Duodenal mucosa (tissue), 2 donors: ENCODE data around the gene NGEF.
"Not testable (repeated sequence)": the region's sequence is repeated elsewhere in the genome, so short reads cannot be mapped to it uniquely, and the experiment has no call there.

Experiments
- H3K27ac ChIP-seq: one replicate; pipeline ENCODE4 v1.7.0; 2013; ENCODE audit warnings: low read depth, low read length
- H3K27me3 ChIP-seq, 2 donors: one replicate each; pipeline ENCODE4 v1.7.0; 2013; ENCODE audit warnings: low read length in 2 of 2, control low read depth in 1 of 2; ENCODE audit not compliant: insufficient read depth in 2 of 2, control insufficient read depth in 1 of 2
- H3K36me3 ChIP-seq, 2 donors: one replicate each; pipeline ENCODE4 v1.7.0; 2013; ENCODE audit warnings: low read length in 2 of 2, control low read depth in 1 of 2; ENCODE audit not compliant: insufficient read depth in 2 of 2, control insufficient read depth in 1 of 2
- H3K4me1 ChIP-seq, 2 donors: one replicate each; pipeline ENCODE4 v1.7.0; 2013; ENCODE audit warnings: low read length in 2 of 2, control low read depth in 1 of 2; ENCODE audit not compliant: insufficient read depth in 2 of 2, control insufficient read depth in 1 of 2
- H3K4me3 ChIP-seq, 2 donors: one replicate each; pipeline ENCODE4 v1.7.0; 2013; ENCODE audit warnings: low read length in 2 of 2, low read depth in 1 of 2
- H3K9ac ChIP-seq, 2 donors: one replicate each; pipeline ENCODE4 v1.7.0; 2013; ENCODE audit warnings: low read length in 2 of 2, low read depth in 1 of 2
- H3K9me3 ChIP-seq, 2 donors: one replicate each; pipeline ENCODE4 v1.7.0; 2013; ENCODE audit warnings: low read length in 2 of 2, control low read depth in 1 of 2; ENCODE audit not compliant: control insufficient read depth in 1 of 2

NGEF gene

DNA sequence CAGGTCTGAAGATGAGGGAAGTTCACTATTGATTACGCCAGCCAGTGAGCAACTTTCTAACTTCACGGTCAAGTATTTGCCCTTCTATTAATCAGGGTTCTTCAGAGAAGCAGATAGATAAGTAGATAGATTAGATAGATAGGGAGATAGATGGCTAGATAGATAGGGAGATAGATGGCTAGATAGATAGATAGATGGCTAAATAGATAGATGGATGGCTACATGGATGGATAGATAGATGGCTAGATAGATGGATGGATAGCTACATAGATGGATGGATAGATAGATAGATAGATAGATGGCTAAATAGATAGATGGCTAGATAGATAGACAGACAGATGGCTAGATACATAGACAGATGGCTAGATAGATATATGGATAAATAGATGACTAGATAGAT is 42.3 kb upstream of the NGEF start:
- Histone ChIP-seq H3K27ac (no peak overlapping the region), H3K36me3 (no peaks in the 10 kb centered on the region), H3K27me3 (no peaks in the 10 kb centered on the region), H3K9ac (no peak overlapping the region), H3K9me3 (no peaks in the 10 kb centered on the region), H3K4me1 (peaks cover 8 to 9% of the 10 kb centered on the region in 2 donors), H3K4me3 (no peak overlapping the region)

GRCh38 chr2:233053928-233054784 is 41.1 kb upstream of the NGEF start:
- no peaks in the 10 kb centered on the region for H3K36me3 ChIP-seq
- no peaks in the 10 kb centered on the region for H3K27me3 ChIP-seq
- H3K4me1 ChIP-seq = peaks cover 0 to 5% of the 10 kb centered on the region in 2 donors
- H3K9ac ChIP-seq = no peak overlapping the region
- H3K27ac ChIP-seq = no peak overlapping the region
- no peaks in the 10 kb centered on the region for H3K9me3 ChIP-seq
- no peak overlapping the region for H3K4me3 ChIP-seq

DNA sequence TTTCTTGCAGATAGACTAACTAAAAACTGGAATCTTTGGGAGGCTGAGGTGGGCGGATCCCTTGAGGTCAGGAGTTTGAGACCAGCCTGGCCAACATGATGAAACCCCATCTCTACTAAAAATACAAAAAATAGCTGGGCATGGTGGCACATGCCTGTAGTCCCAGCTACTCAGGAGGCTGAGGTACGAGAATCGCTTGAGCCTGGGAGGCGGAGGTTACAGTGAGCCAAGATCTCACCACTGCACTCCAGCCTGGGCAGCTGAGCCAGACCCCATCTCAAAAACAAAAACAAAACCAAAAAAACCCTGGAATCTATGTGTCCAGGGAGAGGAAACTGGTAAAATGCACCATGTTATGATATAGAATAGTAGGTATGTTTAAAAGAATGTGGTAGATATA is 39.5 kb upstream of the NGEF start:
- not testable (repeated sequence) for H3K27ac ChIP-seq, H3K9ac ChIP-seq, H3K4me3 ChIP-seq, H3K4me1 ChIP-seq, H3K27me3 ChIP-seq, H3K9me3 ChIP-seq, H3K36me3 ChIP-seq

- no peak overlapping the region for H3K4me3 ChIP-seq
- no peaks in the 10 kb centered on the region for H3K27me3 ChIP-seq
- H3K9ac ChIP-seq = no peak overlapping the region
- H3K36me3 ChIP-seq = no peaks in the 10 kb centered on the region
- H3K27ac ChIP-seq = no peak overlapping the region
- H3K9me3 ChIP-seq = no peaks in the 10 kb centered on the region
- peaks cover 0 to 7% of the 10 kb centered on the region in 2 donors for H3K4me1 ChIP-seq
These were observed 38.4 kb upstream of the NGEF start for GRCh38 chr2:233051241-233052149.

DNA sequence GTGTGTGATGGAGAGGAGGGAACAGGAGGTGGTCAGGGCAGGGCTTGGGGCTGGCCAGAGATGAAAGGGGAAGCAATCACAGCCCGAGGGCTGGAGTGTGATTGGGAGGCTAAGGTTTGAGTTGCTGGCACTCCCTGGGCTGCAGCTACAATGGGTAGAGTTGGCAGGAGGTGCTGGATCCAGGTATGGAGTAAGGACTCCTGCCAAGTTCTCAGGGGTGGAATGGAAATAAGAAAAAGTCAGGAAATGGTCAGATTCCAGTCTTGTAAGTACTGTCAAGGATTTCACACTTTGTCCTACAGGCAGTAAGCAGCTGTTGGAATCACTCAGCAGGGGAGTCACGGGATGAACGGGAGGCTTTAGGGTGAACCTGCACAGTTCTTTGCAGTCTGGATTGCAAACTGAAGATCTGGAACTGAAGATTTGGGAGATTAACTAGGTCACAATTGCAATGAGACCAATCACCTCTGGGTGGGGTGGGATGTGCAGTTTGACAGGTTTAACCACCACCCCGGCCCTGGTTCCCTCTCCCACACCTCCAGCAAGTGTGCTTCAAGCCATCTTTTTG is 36.2 kb upstream of the NGEF start:
- no peak overlapping the region for H3K27ac ChIP-seq
- H3K4me3 ChIP-seq = no peak overlapping the region
- H3K36me3 ChIP-seq = no peaks in the 10 kb centered on the region
- H3K9ac ChIP-seq = no peak overlapping the region
- H3K27me3 ChIP-seq = no peaks in the 10 kb centered on the region
- peaks cover 0 to 7% of the 10 kb centered on the region in 2 donors for H3K4me1 ChIP-seq
- no peaks in the 10 kb centered on the region for H3K9me3 ChIP-seq

GRCh38 chr2:233048569-233049193 is 35.6 kb upstream of the NGEF start:
- Histone ChIP-seq H3K9me3 (no peaks in the 10 kb centered on the region), H3K27ac (no peak overlapping the region), H3K4me3 (no peak overlapping the region), H3K27me3 (no peaks in the 10 kb centered on the region), H3K9ac (no peak overlapping the region), H3K36me3 (no peaks in the 10 kb centered on the region), H3K4me1 (peaks cover 0 to 7% of the 10 kb centered on the region in 2 donors)

DNA sequence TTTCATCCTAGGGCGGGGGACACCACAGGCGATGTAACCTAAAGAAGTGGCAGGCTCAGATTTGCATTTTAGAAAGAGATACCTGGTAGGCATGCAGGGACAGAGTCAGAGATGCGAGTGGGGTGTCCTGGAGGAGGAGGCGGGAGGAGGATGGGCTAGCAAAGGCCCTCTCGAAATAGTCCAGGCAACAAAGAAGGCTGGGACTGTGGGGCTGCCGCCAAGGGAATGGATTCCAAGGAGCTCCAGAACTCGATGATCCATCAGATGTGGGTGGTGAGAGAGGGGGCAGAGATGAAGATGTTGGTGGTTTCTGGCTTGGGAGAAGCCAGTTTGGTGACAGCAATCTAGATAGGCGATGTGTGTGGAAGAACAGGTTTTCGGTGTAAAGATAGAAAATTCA is 34.6 kb upstream of the NGEF start:
- no peak overlapping the region for H3K27ac ChIP-seq
- no peak overlapping the region for H3K4me3 ChIP-seq
- no peaks in the 10 kb centered on the region for H3K9me3 ChIP-seq
- H3K27me3 ChIP-seq = no peaks in the 10 kb centered on the region
- peaks cover 0 to 7% of the 10 kb centered on the region in 2 donors for H3K4me1 ChIP-seq
- no peak overlapping the region for H3K9ac ChIP-seq
- no peaks in the 10 kb centered on the region for H3K36me3 ChIP-seq

- no peak overlapping the region for H3K27ac ChIP-seq
- no peaks in the 10 kb centered on the region for H3K9me3 ChIP-seq
- H3K4me1 ChIP-seq = peaks cover 0 to 7% of the 10 kb centered on the region in 2 donors
- no peaks in the 10 kb centered on the region for H3K36me3 ChIP-seq
- no peak overlapping the region for H3K9ac ChIP-seq
- H3K27me3 ChIP-seq = no peaks in the 10 kb centered on the region
- no peak overlapping the region for H3K4me3 ChIP-seq
These were observed 34.1 kb upstream of the NGEF start for GRCh38 chr2:233047206-233047605.

- Histone ChIP-seq H3K4me1 (peaks cover 0 to 7% of the 10 kb centered on the region in 2 donors), H3K9ac (no peak overlapping the region), H3K27me3 (no peaks in the 10 kb centered on the region), H3K9me3 (no peaks in the 10 kb centered on the region), H3K4me3 (no peak overlapping the region), H3K36me3 (no peaks in the 10 kb centered on the region), H3K27ac (no peak overlapping the region)
These were observed 32.0 kb upstream of the NGEF start for GRCh38 chr2:233044974-233045605.
